HG03521 (cell line): ENCODE results near the gene IL17C.
A peak's percentile ranks its signal among the peaks of the same experiment; 100 is the strongest.

Source experiments
- ATAC-seq: cut with Tn5 transposase; IDR thresholded peaks from one replicate; pipeline ENCODE4 v1.9.1; 2021; ENCODE audit warnings: mild to moderate bottlenecking, moderate library complexity; ENCODE audit not compliant: unreplicated experiment

IL17C gene

GRCh38 chr16:88627531-88628411 lies 10.6 kb upstream of the IL17C start:
- no peak for ATAC-seq

DNA sequence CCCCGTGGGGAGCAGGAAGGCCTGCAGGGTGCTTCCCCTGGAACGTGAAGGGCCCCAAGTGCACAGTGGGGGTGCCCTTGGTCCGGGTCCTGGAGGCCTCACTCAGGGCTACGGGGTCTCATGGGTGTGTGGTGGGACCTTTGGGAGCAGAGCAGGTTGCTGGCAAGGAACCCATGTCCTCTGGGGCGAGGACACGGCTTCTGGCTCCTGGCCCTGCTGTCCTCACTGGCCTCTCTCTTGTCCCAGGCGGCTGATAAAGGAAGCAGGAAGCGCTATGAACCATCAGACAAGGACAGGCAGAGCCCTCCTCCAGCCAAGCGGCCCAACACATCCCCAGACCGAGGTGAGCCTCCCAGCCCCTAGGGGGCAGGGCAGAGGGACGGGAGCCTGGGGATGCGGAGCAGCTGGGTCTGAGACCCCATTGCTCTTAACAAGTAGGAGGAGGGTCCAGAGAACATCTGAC lies 9.8 kb upstream of the IL17C start:
- no peak for ATAC-seq

DNA sequence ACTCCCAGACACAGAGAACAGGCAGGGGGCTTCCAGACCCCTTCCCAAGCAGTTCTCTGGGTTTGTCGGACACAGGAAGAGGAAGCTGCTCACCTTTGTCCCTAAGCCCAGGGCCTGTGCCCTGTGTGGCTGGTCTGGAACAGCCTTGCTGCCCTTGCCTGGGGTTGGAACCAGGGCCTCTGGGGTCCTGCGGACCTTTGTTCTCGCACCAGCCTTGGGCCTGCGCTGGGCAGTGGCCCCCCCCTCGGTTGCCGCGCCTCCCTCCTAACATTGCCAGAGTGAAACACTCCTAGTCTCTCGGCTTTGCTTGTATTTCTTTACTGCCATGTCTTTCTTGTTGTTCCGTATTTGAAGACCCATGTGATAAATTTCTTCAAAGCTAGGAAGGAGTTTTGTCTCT lies 8.5 kb upstream of the IL17C start:
- no peak for ATAC-seq

DNA sequence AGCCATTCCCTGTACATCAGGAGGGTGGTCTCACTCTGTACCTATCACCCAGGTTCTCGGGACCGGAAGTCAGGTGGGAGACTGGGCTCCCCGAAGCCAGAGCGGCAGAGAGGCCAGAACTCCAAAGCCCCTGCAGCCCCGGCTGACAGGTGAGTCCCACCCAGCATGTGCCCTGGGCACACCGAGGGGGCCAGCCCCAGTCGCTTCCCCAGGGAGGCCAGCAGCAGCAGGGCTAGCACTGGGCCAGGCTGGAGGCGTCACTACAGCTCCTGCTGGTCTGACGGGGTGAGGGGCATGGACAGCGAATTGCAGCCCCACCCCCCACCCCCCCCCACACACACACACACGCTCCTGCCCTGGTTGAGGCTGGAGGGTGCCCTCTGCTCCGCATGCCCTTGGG lies 7.9 kb upstream of the IL17C start:
- no peak for ATAC-seq

DNA sequence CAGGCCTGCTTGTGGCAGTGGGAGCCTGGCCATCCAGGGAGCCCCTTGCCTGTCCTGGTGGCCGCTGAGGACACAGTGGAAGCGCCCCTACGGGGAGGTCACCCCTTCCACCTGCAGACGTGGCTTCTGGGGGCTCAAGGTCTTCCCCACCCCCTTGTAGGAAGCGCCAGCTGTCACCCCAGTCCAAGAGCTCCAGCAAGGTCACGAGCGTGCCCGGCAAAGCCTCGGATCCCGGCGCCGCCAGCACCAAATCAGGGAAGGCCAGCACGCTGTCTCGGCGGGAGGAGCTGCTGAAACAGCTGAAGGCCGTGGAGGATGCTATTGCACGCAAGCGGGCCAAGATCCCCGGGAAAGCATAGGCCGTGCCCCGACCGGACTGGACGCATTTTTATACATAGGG lies 7.4 kb upstream of the IL17C start:
- no peak for ATAC-seq

DNA sequence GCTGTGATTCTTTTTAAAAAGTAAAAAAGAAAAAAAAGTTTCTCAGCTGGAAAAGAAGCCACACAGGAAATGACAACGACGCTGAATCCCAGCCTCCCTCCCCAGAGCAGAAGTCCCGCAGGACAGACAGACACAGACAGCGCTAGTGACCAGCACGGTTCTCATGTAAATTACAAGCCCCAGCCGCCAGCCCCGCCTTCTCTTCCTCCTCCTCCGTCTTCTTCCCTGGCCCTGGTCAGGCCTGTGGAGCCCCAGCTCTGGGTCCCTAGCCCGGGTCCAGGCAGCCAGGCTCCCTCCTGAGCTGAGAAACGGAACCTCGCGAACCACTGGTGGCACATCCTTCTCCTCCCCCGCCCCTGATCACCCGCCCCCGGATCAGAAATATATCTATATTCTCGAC lies 7.0 kb upstream of the IL17C start:
- ATAC-seq, result no peak

DNA sequence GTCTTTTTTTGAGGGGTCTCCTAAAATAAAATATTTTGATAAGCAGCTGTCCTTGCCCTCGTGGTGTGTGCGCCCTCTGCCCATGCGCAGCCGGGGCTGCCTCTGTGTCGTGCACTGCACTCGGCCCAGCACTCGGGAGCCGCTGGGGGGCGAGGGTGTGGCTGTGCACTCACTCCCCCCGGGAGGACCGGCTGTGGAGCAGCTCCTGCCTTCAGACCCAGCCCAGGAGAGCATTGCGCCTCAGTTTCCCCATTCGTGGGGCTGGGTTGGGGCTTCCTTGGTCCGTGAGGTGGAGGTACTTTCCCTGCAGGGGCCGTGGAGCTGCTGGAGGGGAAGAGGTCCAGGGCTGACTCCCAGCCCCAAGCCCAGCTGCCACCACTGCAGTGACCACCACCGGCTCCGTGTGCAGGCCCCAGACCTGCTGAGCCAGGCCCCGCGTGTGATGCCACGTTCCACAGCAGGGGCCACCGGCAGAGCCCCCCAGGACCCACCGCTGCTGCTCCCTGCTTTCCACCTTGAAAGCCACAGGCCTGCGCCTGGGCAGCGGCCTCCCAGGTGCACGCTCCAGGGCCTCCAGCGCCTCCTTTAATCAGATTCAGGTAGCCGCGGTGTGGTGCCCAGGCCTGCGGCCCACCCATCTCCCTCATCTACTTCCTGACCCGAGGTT lies 6.3 kb upstream of the IL17C start:
- ATAC-seq, result no peak

GRCh38 chr16:88632587-88632930 lies 5.8 kb upstream of the IL17C start:
- ATAC-seq, result no peak

DNA sequence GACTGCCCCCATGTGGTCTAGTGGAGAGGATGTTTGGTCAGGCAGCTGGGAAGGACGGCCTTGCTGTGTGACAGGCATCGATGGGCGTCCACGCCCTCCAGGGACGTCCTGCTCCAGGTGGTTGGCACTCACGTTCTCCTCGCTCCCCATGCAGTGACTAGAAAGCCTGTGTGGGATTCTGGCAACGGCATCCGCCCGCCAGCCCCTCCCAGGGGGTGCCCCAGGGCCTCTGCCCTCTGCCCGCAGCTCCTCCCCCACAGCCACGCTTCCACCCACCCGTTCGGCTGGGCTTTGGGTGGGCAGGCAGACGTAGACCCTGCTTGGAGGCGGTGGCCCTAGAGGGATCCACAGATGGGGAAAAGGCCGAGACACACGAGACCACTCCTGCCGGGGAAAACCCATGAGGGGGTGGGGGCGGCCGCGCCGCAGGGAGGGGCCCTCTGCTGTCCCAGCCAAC lies 4.7 kb upstream of the IL17C start:
- ATAC-seq, result peak; percentile 7

DNA sequence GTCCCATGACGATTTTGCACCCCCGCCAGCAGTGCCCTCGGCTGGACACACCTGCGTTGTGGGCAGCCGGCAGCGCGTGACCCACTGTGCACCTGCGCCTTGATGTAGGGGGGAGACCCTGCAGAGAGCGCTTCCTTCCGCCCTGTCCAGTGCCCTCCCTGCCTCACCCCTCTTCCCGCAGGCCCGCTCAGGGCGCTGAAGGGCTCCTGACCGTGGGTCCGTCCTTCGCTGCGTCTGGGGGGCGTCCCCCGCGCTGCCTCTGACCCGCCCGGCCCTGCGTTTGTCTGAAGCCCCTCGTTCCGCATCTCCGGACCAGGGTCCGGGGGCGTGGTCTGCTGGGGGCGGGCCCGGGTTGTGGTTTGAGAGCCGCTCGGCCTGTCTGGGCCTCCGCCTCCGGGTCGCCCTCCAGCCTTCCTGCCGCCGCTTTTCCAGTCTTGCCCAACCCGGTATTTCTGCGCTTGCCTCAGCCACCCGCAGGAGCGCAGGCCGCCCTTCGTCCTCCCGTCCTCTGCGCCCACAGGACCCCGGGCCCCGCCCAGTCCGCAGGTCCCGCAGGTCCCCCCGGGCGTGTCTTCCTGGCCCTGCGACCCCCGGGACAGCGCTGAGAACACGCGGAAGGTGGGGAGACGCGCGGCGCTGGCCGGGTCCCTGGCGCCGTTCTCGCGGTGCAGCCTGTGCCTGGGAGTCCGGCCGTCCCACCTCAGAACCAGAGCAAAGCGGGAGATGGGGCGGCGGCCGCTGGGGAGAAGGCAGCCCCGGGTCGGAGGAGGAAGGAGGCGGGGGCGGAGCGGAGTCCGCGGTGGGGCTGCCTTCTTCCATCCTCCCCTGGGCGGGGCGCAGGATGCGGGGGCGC lies 4.0 kb upstream of the IL17C start:
- peak; percentile 47 for ATAC-seq

- peak; percentile 4 for ATAC-seq
These were observed 3.2 kb upstream of the IL17C start for GRCh38 chr16:88634994-88635670.

- ATAC-seq, result no peak
These were observed 2.6 kb upstream of the IL17C start for GRCh38 chr16:88635671-88636319.

GRCh38 chr16:88636488-88637265 lies 1.7 kb upstream of the IL17C start:
- no peak for ATAC-seq

GRCh38 chr16:88639231-88640038 lies 1.1 kb downstream of the IL17C start:
- no peak for ATAC-seq

GRCh38 chr16:88640039-88640495 lies 1.7 kb downstream of the IL17C start:
- ATAC-seq, result no peak

- ATAC-seq, result no peak
These were observed 2.3 kb downstream of the IL17C start for GRCh38 chr16:88640498-88641247.

DNA sequence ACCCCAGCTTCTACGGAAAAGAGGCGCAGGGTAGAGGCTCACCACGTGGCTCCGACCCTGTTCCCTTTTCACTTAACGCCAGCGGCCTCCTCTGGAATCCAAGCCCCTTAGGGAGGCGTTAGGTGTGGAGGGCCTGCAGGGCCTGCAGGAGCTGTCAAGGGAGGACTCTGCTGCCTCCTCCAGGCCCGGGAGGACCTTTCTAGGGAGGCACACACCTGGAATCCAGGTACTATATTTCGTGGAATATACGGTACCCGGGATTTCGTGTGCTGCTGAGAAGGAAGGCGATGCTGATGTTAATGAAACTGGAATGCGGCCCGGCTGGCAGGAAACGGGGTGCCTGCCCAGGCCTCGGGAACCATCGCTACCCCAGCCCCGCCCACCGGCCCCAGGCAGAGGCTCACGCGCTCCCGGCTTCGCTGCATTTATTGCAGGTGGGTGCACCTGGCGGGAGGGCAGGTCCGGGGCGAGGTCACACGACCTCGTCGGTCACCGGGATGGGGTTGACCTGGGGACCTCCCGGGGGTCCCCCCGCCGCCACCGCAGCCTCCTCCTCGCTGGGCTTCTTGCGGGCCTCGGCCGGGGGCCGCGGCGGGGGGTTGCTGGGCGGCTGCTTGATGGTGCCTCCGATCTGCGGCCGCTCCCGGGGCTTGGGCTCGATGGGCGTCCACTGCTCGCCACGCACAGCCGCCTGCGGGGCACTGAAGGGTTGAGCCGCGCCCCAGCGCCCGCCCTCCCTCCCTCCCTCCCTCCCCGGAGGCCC lies 4.7 kb downstream of the IL17C start:
- no peak for ATAC-seq
